ENCODE measurements around the gene CHRNA1. TPM values are rescaled to one million over a fixed set of nuclear protein-coding genes. Genes with fewer than 3 reads are reported as not detected.

CHRNA1 gene
- 100 to 1,000 TPM in 8 of 10 donors, 10 to 100 TPM in 2; 81.4 to 162 (median 130) TPM for polyA plus RNA-seq (ENCODE audit: insufficient read length in 10 of 10)
- long read RNA-seq, donor 1, transcript CHRNA1-202 (9 exons, 1,984 nt), result major isoform, 17 of 61 reads
- long read RNA-seq, donor 1, transcript CHRNA1-201 (10 exons, 1,980 nt), result minor isoform, 16 of 61 reads
- long read RNA-seq, donor 1, transcript CHRNA1-204 (6 exons, 1,585 nt), result minor isoform, 6 of 61 reads
- long read RNA-seq, donor 1, partial matches to known transcripts, result 22 of 61 reads
- long read RNA-seq, donor 1, other reads (novel, unspliced or antisense), result 0 of 61 reads
- long read RNA-seq, donor 2, transcript CHRNA1-202 (9 exons, 1,984 nt), result major isoform, 28 of 55 reads
- long read RNA-seq, donor 2, transcript CHRNA1-201 (10 exons, 1,980 nt), result minor isoform, 8 of 55 reads
- long read RNA-seq, donor 2, partial matches to known transcripts, result 16 of 55 reads
- long read RNA-seq, donor 2, other reads (novel, unspliced or antisense), result 0 of 55 reads
- long read RNA-seq, donor 3, result 0 reads
- long read RNA-seq, donor 4, transcript CHRNA1-202 (9 exons, 1,984 nt), result major isoform, 18 of 19 reads
- long read RNA-seq, donor 4, partial matches to known transcripts, result 0 of 19 reads
- long read RNA-seq, donor 4, other reads (novel, unspliced or antisense), result 0 of 19 reads
- long read RNA-seq, donor 5, transcript CHRNA1-201 (10 exons, 1,980 nt), result minor isoform, 9 of 59 reads
- long read RNA-seq, donor 5, transcript CHRNA1-202 (9 exons, 1,984 nt), result major isoform, 21 of 59 reads
- long read RNA-seq, donor 5, partial matches to known transcripts, result 23 of 59 reads
- long read RNA-seq, donor 5, other reads (novel, unspliced or antisense), result 0 of 59 reads
- long read RNA-seq, donor 6, transcript CHRNA1-202 (9 exons, 1,984 nt), result major isoform, 33 of 56 reads
- long read RNA-seq, donor 6, transcript CHRNA1-201 (10 exons, 1,980 nt), result minor isoform, 11 of 56 reads
- long read RNA-seq, donor 6, partial matches to known transcripts, result 10 of 56 reads
- long read RNA-seq, donor 6, other reads (novel, unspliced or antisense), result 0 of 56 reads
- long read RNA-seq, donor 7, transcript CHRNA1-202 (9 exons, 1,984 nt), result major isoform, 13 of 30 reads
- long read RNA-seq, donor 7, transcript CHRNA1-201 (10 exons, 1,980 nt), result minor isoform, 5 of 30 reads
- long read RNA-seq, donor 7, partial matches to known transcripts, result 9 of 30 reads
- long read RNA-seq, donor 7, other reads (novel, unspliced or antisense), result 0 of 30 reads
- long read RNA-seq, donor 8, transcript CHRNA1-202 (9 exons, 1,984 nt), result major isoform, 8 of 27 reads
- long read RNA-seq, donor 8, transcript CHRNA1-201 (10 exons, 1,980 nt), result minor isoform, 5 of 27 reads
- long read RNA-seq, donor 8, partial matches to known transcripts, result 12 of 27 reads
- long read RNA-seq, donor 8, other reads (novel, unspliced or antisense), result 0 of 27 reads
- long read RNA-seq, donor 9, partial matches to known transcripts, result 0 of 6 reads
- long read RNA-seq, donor 9, other reads (novel, unspliced or antisense), result 0 of 6 reads

GRCh38 chr2:174764280-174765255, at the start of gene CHRNA1:
TSS of gene CHRNA1 (minus strand) at chr2:174764472. CDS start at chr2:174764394, 78 bp downstream.
- DNase-seq, result peak in 1 of 3 donors; percentile 77

DNA sequence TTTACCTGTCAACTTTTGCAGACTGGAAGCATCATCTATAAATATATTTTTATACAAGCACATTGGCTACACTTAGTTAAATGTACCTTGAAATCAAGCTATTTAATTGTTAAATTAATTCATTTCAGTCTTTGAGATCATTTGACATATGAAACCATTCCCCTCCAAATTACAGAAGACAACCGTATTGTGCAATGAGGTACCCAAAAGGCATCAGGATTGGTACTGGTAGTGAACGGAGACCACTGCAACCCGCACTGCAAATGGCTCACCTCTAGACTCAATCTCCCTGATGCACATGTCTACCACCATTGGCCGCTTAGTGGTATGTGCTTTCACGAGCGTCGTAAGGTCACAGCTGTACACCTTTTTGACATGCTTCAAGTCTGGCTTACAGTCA, 47.8 kb upstream of the CHRNA1 start:
- DNase-seq, result no peak

DNA sequence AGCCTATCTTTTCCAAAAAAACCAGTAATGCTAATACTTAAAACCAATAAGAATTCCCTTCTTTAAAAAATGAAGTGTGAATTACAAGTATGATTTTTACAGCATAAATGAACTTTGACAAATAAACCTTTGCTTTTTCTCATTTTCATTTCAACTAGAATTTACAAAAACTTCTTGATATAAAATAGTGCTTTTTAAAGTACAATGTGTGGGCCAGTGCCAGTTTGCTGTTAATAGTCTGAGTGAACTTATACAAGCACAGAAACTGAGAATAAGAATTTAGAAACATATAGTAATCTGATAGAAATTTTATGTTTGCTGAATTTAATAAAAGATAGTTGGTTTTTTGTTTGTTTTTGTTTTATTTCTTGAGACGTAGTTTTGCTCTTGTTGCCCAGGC, 43.7 kb upstream of the CHRNA1 start:
- DNase-seq, result peak in 1 of 3 donors; percentile 25

GRCh38 chr2:174805803-174806202, 41.5 kb upstream of the CHRNA1 start:
- DNase-seq, result peak in 1 of 3 donors; percentile 58

DNA sequence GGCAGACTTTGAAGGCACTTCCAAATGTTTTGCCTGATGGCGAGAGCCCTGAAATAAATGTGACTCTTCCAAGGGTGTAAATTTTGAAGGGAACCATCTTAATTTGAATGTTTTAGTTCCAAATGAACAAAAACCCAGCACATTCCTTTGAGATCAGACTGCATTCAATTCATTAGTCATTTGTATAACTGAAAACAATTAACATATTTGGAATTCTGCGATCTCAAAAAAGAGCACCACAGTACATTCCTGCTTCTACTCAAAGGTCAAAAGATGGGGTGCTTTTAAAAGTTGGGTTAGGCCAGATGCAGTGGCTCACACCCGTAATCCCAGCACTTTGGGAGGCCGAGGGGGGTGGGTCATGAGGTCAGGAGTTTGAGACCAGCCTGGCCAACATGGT, 38.2 kb upstream of the CHRNA1 start:
- peak in 1 of 3 donors; percentile 61 for DNase-seq

DNA sequence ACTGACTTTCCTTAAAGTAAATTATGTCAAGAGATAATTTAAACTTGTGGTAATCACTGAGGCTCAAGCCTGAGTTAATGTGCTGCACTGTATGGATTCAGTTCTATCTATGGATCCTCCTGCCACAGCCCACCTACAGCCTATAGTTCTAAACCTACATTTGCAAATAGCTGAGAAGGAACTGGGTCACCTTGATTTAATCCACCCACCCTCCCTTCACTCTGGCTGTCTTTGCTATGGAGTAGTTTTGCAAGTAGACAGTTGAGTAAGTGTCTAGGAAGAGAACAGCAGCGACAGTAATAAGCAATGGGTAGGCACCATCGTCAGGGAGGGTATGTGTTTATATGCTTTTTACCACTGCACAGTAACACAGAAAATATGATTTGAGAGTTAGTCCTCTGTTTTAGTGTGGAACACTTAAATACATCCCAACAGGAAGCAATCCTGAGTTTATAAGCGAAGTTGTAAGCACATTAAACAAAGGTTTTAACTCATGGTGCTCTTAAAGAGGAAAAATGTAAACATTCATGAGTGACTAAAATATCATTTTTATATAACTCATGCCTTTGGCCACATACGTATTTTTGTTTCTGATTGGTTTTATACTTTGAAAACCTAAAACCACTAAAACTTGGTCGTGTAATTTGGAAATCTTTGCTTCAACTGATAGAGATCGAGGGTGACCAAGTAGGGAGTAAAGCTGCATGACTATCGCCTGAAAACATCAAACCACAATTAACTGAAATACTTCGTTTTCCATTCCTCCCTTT, 36.3 kb upstream of the CHRNA1 start:
- no peak for DNase-seq

- DNase-seq, result no peak
Observed at GRCh38 chr2:174798801-174799200, 34.5 kb upstream of the CHRNA1 start.

DNA sequence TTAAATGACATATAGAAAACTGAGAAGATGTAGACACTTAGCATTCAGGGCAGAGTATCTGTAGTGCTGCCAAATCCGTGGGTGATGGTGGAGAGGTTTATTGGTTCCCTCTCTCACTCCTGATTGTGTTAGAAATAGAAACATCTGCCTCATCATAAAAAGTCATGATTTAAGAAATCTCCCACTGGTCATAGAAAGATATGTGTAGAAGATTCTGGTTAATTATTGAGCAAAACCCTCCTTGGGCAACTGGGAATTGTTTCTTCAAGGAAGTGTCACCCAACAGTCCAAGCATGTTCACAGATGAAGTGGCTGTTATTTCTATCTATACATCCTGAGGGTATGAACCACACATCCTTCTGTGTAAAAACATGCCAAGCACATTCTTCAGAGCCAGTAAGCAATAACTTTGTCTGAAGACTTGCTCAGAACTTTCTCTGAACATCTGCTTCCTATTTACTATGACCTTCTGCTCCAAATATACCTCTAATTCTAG, 33.6 kb upstream of the CHRNA1 start:
- peak in 2 of 3 donors; percentile 63 to 79 for DNase-seq

- DNase-seq, result no peak
Observed at GRCh38 chr2:174796319-174796771, 32.1 kb upstream of the CHRNA1 start.

DNA sequence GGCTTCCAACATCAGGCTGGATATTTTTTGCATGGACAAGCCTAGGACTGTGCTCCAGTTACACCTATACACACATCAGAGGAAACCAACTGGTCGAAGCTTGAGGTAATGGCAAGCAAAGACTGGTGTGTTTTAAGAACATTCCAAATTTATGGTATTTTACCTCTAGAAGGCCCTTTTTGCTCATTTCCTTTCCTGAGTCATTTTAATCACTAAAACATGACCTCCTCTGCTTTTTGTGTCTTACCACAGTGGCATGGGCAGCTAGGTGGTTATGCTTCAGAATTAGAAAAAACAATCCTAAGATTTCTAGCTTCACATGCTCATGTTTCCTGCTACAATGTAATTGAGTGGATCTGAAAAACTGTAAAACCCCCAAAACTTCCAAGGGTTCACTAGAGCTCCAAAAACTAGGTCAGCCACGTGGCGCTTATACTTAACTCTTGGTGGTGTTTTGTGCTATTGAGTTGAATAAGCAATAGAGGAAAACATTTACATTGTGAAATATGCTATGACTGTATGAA, 30.6 kb upstream of the CHRNA1 start:
- DNase-seq, result no peak

- no peak for DNase-seq
Observed at GRCh38 chr2:174792309-174793025, 28.2 kb upstream of the CHRNA1 start.

DNA sequence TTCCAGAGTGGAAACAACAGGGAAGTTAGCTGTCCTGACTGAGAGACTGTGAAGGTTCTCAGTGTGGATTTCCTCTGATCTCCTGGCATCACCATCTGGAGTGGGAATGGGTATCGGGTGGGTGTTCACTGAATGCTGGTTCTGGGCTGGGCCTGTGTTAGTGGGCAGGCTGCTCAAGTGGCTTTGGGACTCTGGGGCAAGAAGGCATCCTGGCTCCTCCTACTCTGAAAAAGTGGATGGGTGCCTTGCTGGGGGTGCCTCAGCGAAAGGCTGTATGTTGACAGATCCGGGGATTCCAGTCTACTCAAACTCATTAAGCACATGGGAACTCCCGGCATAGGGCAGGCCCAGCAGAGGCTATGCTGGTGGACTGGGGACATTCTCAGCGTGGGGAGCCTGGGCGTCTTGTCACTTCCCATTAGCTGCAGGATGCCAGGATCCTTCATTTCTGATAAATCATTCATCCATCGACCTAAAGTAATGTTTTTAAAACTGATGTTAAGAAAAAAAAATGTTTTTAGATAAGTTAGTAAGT, 27.5 kb upstream of the CHRNA1 start:
- DNase-seq, result no peak

DNA sequence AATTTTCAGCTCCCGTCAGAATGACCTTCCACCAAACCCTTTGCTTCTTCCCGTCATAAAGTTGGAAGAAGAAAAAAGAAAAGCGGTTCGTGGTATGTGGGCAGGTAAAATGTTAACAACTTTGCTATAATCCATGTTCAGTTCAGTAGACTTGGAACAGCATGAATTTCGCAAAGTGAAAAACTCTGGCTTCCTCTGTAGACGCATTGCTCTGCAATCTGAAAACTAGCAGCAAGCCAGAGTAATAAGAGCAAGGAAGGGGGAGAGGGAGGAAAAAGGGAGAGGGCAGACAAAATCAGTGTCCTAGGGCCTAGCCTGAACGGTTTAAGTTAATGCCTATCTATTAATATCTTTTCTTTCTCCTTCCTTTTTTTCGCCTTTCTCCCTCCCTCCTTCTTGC, 26.7 kb upstream of the CHRNA1 start:
- DNase-seq, result peak in 1 of 3 donors; percentile 49

GRCh38 chr2:174789001-174789400, 24.7 kb upstream of the CHRNA1 start:
- DNase-seq, result no peak

- DNase-seq, result peak in 1 of 3 donors; percentile 49
Observed at GRCh38 chr2:174788291-174788929, 24.1 kb upstream of the CHRNA1 start.

GRCh38 chr2:174787487-174788205, 23.4 kb upstream of the CHRNA1 start:
- DNase-seq, result peak; percentile 85 to 98 (median 92)

Measured in muscle of back (tissue), 13 donors.